ENCODE measurements around the gene ARHGAP10.
A peak's percentile ranks its signal among the peaks of the same experiment; 100 is the strongest.

ARHGAP10 gene

GRCh38 chr4:147799986-147800555 is 68.2 kb downstream of the ARHGAP10 start:
- peak; percentile 64 for DNase-seq

GRCh38 chr4:147801820-147802219 is 69.9 kb downstream of the ARHGAP10 start:
- no peak for DNase-seq

- no peak for DNase-seq
These were observed 70.5 kb downstream of the ARHGAP10 start for GRCh38 chr4:147802346-147802745.

GRCh38 chr4:147805946-147806345 is 74.1 kb downstream of the ARHGAP10 start:
- DNase-seq, result no peak

GRCh38 chr4:147808447-147808846 is 76.6 kb downstream of the ARHGAP10 start:
- DNase-seq, result no peak

GRCh38 chr4:147809211-147809610 is 77.3 kb downstream of the ARHGAP10 start:
- DNase-seq, result no peak

GRCh38 chr4:147811878-147812277 is 80.0 kb downstream of the ARHGAP10 start:
- no peak for DNase-seq

- no peak for DNase-seq
These were observed 81.4 kb downstream of the ARHGAP10 start for GRCh38 chr4:147813109-147813773.

- DNase-seq, result no peak
These were observed 82.1 kb downstream of the ARHGAP10 start for GRCh38 chr4:147813973-147814372.

- no peak for DNase-seq
These were observed 82.5 kb downstream of the ARHGAP10 start for GRCh38 chr4:147814376-147814775.

- no peak for DNase-seq
These were observed 83.9 kb downstream of the ARHGAP10 start for GRCh38 chr4:147815741-147816140.

GRCh38 chr4:147816382-147817254 is 84.7 kb downstream of the ARHGAP10 start:
- DNase-seq, result no peak

- DNase-seq, result no peak
These were observed 89.1 kb downstream of the ARHGAP10 start for GRCh38 chr4:147820975-147821374.

- DNase-seq, result no peak
These were observed 89.7 kb downstream of the ARHGAP10 start for GRCh38 chr4:147821555-147821954.

- DNase-seq, result no peak
These were observed 90.2 kb downstream of the ARHGAP10 start for GRCh38 chr4:147822128-147822527.

GRCh38 chr4:147823130-147823529 is 91.2 kb downstream of the ARHGAP10 start:
- DNase-seq, result no peak

- no peak for DNase-seq
These were observed 92.4 kb downstream of the ARHGAP10 start for GRCh38 chr4:147824316-147824715.

GRCh38 chr4:147824884-147825283 is 93.0 kb downstream of the ARHGAP10 start:
- DNase-seq, result no peak

- no peak for DNase-seq
These were observed 93.8 kb downstream of the ARHGAP10 start for GRCh38 chr4:147825451-147826287.

GRCh38 chr4:147826288-147826646 is 94.4 kb downstream of the ARHGAP10 start:
- DNase-seq, result no peak

GRCh38 chr4:147828331-147828905 is 96.5 kb downstream of the ARHGAP10 start:
- DNase-seq, result no peak

- DNase-seq, result no peak
These were observed 97.7 kb downstream of the ARHGAP10 start for GRCh38 chr4:147829401-147830101.

Measured in activated CD4-positive, alpha-beta T cell treated with anti-CD3 and anti-CD28 coated beads for 48 hours (primary cell).